PC-3 (cell line): ENCODE results near the gene ECT2L. TPM values are rescaled to one million over a fixed set of nuclear protein-coding genes. Genes with fewer than 3 reads are reported as not detected.

ENCODE experiments used
- ATAC-seq: fragments of 200-7000 bp; cut with Tn5 transposase; 2 replicates; pipeline ENCODE4 v1.9.1; 2020; ENCODE audit warnings: mild to moderate bottlenecking, moderate library complexity
- BruUV-seq: library from RNA; stranded (reverse); fragments of 400-500 nt; replicated peaks from 2 replicates; lab custom pipeline; 2021; lab: Mats Ljungman, UMichigan
- CTCF ChIA-PET: fragments of 300-600 bp; sonication (Branson Sonifier 250); formaldehyde crosslinking; loops from one replicate; lab custom pipeline; 2022; ENCODE audit warnings: antibody characterized with exemption; lab: Charles Lee
- POLR2A ChIA-PET: fragments of 300-600 bp; sonication (Branson Sonifier 250); formaldehyde crosslinking; loops from one replicate; lab custom pipeline; 2022; ENCODE audit warnings: antibody characterized with exemption; ENCODE audit not compliant: unreplicated experiment; lab: Charles Lee
- DNase-seq: peaks from one replicate; pipeline ENCODE4 v3.0.0-alpha.2; 2015
- H2AFZ ChIP-seq: fragments of 300-600 bp; sonication (generic); 2 replicates; pipeline ENCODE4 v1.6.0; 2016; ENCODE audit warnings: antibody characterized with exemption, low read length
- H3F3A ChIP-seq: fragments of 300-600 bp; sonication (generic); one replicate; pipeline ENCODE4 v1.6.0; 2017; ENCODE audit warnings: antibody characterized with exemption, low read length, control low read depth, mild to moderate bottlenecking; ENCODE audit not compliant: unreplicated experiment
- H3K27ac ChIP-seq: fragments of 300-600 bp; sonication (generic); 2 replicates; pipeline ENCODE4 v1.5.1; 2016; ENCODE audit warnings: mild to moderate bottlenecking, low read length
- H3K27me3 ChIP-seq: fragments of 300-600 bp; sonication (generic); 2 replicates; pipeline ENCODE4 v1.6.1; 2016; ENCODE audit warnings: low read length, mixed read lengths
- H3K36me3 ChIP-seq: fragments of 300-600 bp; sonication (generic); 2 replicates; pipeline ENCODE4 v1.6.1; 2016; ENCODE audit warnings: low read depth, mixed run types, low read length, mixed read lengths
- H3K4me1 ChIP-seq: fragments of 300-600 bp; sonication (generic); 2 replicates; pipeline ENCODE4 v1.5.1; 2016; ENCODE audit warnings: low read length; ENCODE audit not compliant: insufficient read depth
- H3K4me2 ChIP-seq: fragments of 300-600 bp; sonication (generic); 2 replicates; pipeline ENCODE4 v1.6.0; 2016; ENCODE audit warnings: low read length
- H3K4me3 ChIP-seq: fragments of 300-600 bp; sonication (generic); 2 replicates; pipeline ENCODE4 v1.5.1; 2016; ENCODE audit warnings: mild to moderate bottlenecking, low read length, mixed read lengths
- H3K79me2 ChIP-seq: fragments of 300-600 bp; sonication (generic); 2 replicates; pipeline ENCODE4 v1.6.1; 2017; ENCODE audit warnings: low read length, mixed read lengths
- H3K9ac ChIP-seq: fragments of 300-600 bp; sonication (generic); 2 replicates; pipeline ENCODE4 v1.6.0; 2016; ENCODE audit warnings: mild to moderate bottlenecking, low read length
- H3K9me2 ChIP-seq: fragments of 300-600 bp; sonication (generic); replicated peaks from 2 replicates; pipeline ENCODE4 v1.6.1; 2016; ENCODE audit warnings: mixed run types, low read length, mixed read lengths
- H3K9me3 ChIP-seq: fragments of 300-600 bp; sonication (generic); 2 replicates; pipeline ENCODE4 v1.6.1; 2016; ENCODE audit warnings: low read length, mixed read lengths
- H4K20me1 ChIP-seq: fragments of 300-600 bp; sonication (generic); 2 replicates; pipeline ENCODE4 v1.6.1; 2016; ENCODE audit warnings: low read length, mixed read lengths
- CTCF ChIP-seq: fragments of 300-600 bp; sonication (generic); conservative IDR thresholded peaks from 2 replicates; pipeline ENCODE4 v1.5.1; 2017; ENCODE audit warnings: antibody characterized with exemption, low read depth, mild to moderate bottlenecking, low read length
- EZH2 ChIP-seq: fragments of 300-600 bp; sonication (generic); IDR thresholded peaks from one replicate; pipeline ENCODE4 v1.6.1; 2017; ENCODE audit warnings: antibody characterized with exemption, mild to moderate bottlenecking, low read length; ENCODE audit not compliant: unreplicated experiment
- EZH2phosphoT487 ChIP-seq: fragments of 300-600 bp; sonication (generic); IDR thresholded peaks from 2 replicates; pipeline ENCODE4 v1.6.1; 2018; ENCODE audit warnings: mild to moderate bottlenecking, antibody characterized with exemption, low read length, borderline replicate concordance
- intact Hi-C: fragments of 100-400 bp; cut with micrococcal nuclease; formaldehyde crosslinking; loops from 2 replicates; pipeline ENCODE4 v1.9.0; 2023
- total RNA-seq: library from RNA; depleted of rRNA; stranded (reverse); fragments of >200 nt; gene quantifications from 2 replicates; pipeline ENCODE4 v1.2.3, GENCODE V29; 2014

ECT2L gene
- total RNA-seq, 1 experiment from 2014 or later: not detected

- H3K27ac ChIP-seq: no peak overlapping the region
- no peak for TF ChIP-seq EZH2phosphoT487
- TF ChIP-seq EZH2: no peak
- no peak overlapping the region for H3K9ac ChIP-seq
- H2AFZ ChIP-seq: no peak overlapping the region
- no peaks in the 10 kb centered on the region for H3K4me1 ChIP-seq
- H4K20me1 ChIP-seq: no peaks in the 10 kb centered on the region
- H3K4me3 ChIP-seq: no peak overlapping the region
- H3K27me3 ChIP-seq: no peaks in the 10 kb centered on the region
- H3K9me3 ChIP-seq: no peaks in the 10 kb centered on the region
- POLR2A ChIA-PET: no interaction called here
- BruUV-seq: no TSS peak
- ATAC-seq: no peak
- no peaks in the 10 kb centered on the region for H3F3A ChIP-seq
- intact Hi-C loops: no loop called here
- no peaks in the 10 kb centered on the region for H3K9me2 ChIP-seq
- no peak for DNase-seq
- no peak overlapping the region for H3K4me2 ChIP-seq
- H3K36me3 ChIP-seq: peaks cover 6% of the 10 kb centered on the region; the same call in 1 of the 2 replicates
- H3K79me2 ChIP-seq: no peaks in the 10 kb centered on the region
- CTCF ChIA-PET: no interaction called here
Measured at GRCh38 chr6:138914701-138915100, 118.8 kb downstream of the ECT2L start.

DNA sequence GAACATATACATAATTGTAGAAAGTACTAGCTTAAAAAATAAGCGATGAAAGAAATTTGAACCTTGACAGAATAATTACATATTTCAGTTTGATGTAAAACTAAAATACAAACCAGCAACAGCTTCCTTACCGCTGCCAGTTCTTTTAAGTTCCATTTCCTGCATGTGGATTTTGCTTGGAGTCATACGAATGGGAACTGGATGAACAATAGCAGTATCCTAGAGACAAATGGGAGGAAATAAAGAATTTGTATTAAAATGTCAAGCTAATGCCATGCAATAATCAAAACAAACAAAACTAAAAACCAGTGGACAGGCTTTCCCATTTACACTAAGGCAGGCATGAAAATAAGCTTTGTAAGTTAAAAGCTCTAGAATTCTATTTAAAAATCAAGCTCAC is 125.0 kb downstream of the ECT2L start:
- no peaks in the 10 kb centered on the region for H4K20me1 ChIP-seq
- H3K9ac ChIP-seq: no peak overlapping the region
- H3K4me3 ChIP-seq: no peak overlapping the region
- ATAC-seq (no peak), DNase-seq (no peak)
- no peak overlapping the region for H3K4me2 ChIP-seq
- no peaks in the 10 kb centered on the region for H3K9me3 ChIP-seq
- intact Hi-C loops: no loop called here
- H2AFZ ChIP-seq: no peak overlapping the region
- H3K9me2 ChIP-seq: no peaks in the 10 kb centered on the region
- POLR2A ChIA-PET: no interaction called here
- no peak for TF ChIP-seq CTCF
- TF ChIP-seq EZH2: no peak
- TF ChIP-seq EZH2phosphoT487: no peak
- no peak overlapping the region for H3K27ac ChIP-seq
- H3K4me1 ChIP-seq: no peaks in the 10 kb centered on the region
- BruUV-seq: no TSS peak
- H3K27me3 ChIP-seq: no peaks in the 10 kb centered on the region
- H3K36me3 ChIP-seq: peaks cover 6% of the 10 kb centered on the region; the same call in 1 of the 2 replicates
- no peaks in the 10 kb centered on the region for H3F3A ChIP-seq
- CTCF ChIA-PET: no interaction called here
- H3K79me2 ChIP-seq: no peaks in the 10 kb centered on the region

DNA sequence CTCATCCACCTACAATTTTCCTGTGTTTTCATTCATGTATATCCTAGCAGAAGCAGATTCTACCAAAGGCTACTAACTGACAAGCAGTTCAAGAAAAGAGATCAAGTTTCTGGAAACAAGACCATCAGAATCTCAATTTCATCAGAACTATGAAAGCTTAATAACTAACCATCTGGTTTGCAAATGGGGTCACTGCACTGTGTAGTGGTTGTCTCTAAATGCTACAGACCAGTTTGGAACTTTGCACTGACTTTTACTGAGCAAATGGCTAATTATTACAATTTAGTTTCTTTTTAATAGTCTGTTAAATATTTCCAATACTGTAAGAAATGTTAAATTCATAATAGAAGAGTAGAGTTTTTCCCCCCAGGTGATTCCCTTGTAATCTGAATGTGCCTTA is 127.7 kb downstream of the ECT2L start:
- H4K20me1 ChIP-seq: no peaks in the 10 kb centered on the region
- no peak overlapping the region for H3K4me3 ChIP-seq
- no peaks in the 10 kb centered on the region for H3F3A ChIP-seq
- ChIA-PET CTCF (no interaction called here), POLR2A (no interaction called here)
- ATAC-seq: no peak
- no TSS peak for BruUV-seq
- H3K27me3 ChIP-seq: no peaks in the 10 kb centered on the region
- H3K4me1 ChIP-seq: no peaks in the 10 kb centered on the region
- no peak for TF ChIP-seq CTCF
- TF ChIP-seq EZH2: no peak
- TF ChIP-seq EZH2phosphoT487: no peak
- no peak overlapping the region for H2AFZ ChIP-seq
- H3K9me2 ChIP-seq: no peaks in the 10 kb centered on the region
- no peak overlapping the region for H3K4me2 ChIP-seq
- H3K27ac ChIP-seq: no peak overlapping the region
- H3K9ac ChIP-seq: no peak overlapping the region
- peaks cover 5% of the 10 kb centered on the region for H3K36me3 ChIP-seq
- H3K79me2 ChIP-seq: no peaks in the 10 kb centered on the region
- no peak for DNase-seq
- H3K9me3 ChIP-seq: no peaks in the 10 kb centered on the region
- intact Hi-C loops: no loop called here
